ENCODE data around the gene PILRA.
"Not testable (repeated sequence)": the region's sequence is repeated elsewhere in the genome, so short reads cannot be mapped to it uniquely, and the experiment has no call there.

PILRA gene

DNA sequence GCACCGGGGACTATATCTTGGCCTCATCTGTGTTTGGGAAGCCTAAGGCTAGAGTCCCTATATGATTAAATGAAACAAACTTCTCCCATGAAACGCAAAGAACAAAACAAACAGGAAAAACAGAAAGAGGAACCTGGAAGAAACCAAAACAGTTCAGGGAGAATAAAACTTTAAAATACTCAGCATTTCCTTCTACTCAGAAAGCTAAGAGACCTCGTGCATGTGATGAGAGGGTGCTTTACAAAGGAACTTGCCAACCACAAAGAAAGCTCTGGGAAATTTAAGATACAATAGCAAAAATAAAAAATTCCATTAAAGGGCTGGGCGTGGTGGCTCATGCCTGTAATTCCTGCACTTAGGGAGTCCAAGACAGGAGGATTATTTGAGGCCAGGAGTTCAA, 6.9 kb downstream of the PILRA start:
- DNase-seq (ENCODE audit: low spot score), result no peak

DNA sequence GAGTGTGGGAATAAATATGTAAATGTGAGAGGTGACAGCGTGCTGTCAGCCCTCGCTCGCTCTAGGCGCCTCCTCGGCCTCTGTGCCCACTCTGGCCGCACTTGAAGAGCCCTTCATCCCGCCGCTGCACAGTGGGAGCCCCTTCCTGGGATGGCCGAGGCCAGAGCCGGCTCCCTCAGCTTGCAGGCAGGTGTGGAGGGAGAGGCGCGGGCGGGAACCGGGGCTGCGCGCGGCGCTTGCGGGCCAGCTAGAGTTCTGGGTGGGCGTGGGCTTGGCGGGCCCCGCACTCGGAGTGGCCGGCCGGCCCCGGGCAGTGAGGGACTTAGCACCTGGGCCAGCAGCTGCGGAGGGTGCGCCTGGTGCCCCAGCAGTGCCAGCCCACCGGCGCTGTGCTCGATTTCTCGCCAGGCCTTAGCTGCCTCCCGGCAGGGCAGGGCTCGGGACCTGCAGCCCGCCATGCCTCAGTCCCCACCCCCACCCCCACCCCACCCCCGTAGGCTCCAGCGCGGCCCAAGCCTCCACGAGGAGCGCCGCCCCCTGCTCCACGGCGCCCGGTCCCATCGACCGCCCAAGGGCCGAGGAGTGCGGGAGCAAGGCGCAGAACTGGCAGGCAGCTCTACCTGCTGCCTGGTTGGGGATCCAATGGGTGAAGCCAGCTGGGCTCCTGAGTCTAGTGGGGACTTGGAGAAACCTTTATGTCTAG, 8.4 kb downstream of the PILRA start:
- DNase-seq (ENCODE audit: low spot score), result not testable (repeated sequence)

DNA sequence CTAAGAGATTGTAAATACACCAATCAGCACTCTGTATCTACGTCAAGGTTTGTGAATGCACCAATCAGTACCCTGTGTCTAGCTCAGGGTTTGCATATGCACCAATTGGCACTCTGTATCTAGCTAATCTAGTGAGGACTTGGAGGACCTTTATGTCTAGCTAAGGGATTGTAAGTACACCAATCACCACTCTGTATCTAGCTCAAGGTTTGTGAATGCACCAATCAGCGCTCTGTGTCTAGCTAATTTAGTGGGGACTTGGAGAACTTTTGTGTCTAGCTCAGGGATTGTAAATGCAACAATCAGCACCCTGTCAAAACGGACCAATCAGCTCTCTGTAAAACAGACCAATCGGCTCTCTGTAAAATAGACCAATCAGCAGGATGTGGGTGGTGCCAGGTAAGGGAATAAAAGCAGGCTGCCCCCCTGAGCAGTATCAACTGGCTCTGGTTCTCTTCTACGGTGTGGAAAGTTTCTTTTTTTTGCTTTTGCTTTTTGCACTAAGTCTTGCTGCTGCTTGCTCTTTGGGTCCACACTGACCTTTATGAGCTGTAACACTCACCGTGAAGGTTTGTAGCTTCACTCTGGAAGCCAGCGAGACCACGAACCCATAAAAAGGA, 9.1 kb downstream of the PILRA start:
- DNase-seq (ENCODE audit: low spot score), result not testable (repeated sequence)

DNA sequence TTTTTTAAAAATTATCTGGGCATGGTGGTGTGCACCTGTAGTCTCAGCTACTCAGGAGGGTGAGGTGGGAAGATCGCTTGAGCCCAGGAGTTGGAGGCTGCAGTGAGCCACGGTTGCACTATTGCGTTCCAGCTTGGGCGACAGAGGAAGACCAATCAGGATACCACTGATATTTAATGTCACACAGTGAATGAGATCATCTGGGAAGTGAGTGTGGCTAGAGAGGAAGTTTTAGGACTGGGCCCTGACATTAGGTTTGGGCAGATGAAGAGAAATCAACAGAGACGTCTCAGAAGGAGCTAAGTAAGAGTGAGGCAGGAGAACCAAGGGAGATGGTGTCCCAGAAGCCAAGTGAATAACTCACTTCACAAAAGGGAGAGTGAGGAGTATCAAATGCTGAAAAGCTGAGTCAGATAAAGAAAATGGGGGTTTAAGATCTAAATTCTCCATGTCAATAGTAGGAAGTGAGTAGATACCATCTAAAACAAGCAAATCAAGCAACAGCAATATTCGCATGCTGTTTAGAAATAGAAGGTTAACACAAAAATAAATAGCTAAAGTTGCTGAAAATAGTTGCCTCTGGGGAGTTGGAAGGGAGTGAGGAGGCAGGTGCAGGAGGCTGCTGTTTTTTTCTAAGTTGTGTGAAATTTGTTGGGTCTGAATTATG, 11.5 kb downstream of the PILRA start:
- DNase-seq (ENCODE audit: low spot score), result no peak

DNA sequence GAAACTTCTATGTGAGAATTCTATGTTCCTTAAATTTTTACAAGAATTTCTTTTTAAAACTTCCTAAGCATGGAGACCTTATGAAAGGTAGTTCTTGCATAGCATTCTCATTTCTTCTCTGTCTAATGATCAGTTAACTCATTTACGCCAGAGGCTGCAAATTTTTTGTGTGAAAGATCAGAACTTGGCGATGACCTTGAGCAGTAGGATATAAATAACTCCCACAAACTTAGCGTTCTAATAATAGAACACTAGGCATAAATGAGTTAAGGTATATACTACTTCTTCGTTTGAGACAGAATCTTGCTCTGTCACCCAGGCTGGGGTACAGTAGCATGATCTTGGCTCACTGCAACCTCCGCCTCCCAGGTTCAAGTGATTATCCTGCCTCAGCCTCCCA, 13.7 kb downstream of the PILRA start:
- DNase-seq (ENCODE audit: low spot score), result no peak

DNA sequence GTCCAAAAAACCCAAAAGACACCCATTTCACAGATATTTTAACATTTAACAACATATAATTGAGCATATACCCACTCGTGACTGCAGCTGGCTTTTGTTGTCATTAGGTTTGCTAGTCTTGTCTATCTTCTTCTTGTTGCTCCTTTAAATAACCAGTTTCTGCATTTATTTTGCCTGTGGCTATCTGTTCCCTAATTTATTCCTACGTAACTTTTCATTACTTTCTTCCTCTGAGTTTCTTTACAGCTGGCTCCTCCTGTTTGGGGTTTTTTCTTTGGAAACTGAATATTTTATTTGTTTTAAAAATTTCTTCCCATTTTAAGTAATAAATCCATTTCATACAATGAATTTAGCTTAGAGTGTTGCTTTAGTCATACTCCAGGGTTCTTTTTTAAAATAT, 14.4 kb downstream of the PILRA start:
- DNase-seq (ENCODE audit: low spot score), result no peak

DNA sequence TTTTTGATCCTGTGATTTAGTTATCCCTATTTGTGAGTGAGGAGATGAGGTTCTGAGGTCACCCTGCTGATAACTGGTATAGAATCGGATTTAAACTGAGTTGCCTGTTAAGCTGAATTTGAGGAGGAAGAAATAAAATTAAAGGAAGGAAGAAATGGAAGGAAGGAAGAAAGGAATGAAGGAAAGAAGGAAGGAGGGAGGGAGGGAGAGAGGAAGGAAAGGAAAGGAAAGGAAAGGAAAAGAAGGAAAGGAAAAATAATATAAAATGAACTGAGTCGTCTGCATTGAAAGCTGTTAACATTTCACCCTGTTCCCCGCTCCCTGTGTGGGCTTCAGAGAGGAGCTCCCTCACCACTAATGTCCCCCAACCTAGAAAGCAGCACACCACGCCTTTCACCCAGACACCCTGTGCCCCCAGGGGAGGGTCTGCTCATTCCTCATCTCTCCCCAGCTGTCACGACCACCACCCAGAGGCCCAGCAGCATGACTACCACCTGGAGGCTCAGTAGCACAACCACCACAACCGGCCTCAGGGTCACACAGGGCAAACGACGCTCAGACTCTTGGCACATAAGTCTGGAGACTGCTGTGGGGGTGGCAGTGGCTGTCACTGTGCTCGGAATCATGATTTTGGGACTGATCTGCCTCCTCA, 16.3 kb downstream of the PILRA start:
- no peak for DNase-seq (ENCODE audit: low spot score)

DNA sequence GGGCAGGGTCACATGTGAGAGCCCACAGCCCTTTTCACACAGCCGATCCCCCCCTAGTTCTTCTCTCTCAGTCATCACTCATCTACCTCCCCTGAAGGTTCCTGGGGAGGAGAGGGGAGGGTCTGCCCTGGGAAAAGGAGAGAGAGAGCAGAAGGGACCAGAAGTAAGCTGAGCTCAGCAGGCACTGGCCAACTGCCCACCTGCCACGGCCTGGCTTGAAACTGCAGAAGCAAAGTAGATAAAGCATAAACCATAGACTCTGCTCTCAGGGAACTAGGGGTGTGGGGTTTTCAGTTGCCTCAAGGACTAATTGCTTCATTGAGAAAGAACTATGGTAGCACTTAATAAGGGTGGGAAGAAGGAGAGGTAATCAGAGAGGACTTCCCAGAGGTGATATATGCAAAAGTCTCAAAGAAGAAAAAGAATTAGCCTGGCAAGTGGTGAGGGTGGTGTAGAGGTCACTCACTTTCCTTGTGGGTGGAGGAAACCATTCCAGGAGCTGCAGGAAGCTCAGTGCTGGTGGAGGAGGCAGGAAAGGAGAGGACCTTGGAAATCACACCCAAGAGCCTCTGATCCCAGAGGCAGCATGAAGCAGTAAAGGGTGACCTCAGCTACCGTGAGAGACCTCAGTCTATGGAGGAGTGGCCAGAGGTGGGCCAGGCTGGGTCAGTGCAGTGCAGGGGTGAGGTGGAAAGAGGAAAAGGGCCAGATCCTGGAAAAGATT, 17.2 kb downstream of the PILRA start:
- no peak for DNase-seq (ENCODE audit: low spot score)

DNA sequence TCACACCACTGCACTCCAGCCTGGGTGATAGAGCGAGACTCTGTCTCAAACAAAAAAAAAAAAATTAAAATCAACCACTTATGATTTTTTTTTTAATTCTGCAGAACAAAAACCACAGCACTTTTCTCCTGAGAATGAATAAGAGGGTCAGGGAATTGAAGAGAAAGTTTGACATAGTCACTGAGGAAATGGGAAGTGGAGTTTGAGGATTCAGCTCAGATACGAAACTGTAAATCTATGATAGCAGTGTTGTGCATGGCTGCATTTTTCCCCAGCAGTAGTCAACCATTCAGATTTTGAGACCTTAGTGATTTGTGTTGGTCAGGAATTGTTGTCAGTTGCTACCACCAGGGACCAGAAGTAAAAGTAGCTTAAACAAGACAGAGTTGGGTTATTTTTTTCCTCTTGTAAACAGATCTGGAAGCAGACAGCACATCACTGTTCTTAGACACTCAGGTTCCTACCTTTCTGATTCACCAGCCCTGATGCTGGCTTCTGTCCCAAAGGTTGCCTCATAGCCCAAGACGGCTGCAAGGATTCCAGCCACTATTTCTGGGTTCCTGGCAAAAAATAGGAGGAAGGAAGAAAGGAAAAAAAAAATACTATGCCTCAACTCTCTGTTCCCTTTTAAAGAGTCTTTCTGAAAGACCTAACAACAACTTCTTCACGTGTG, 20.1 kb downstream of the PILRA start:
- no peak for DNase-seq (ENCODE audit: low spot score)

DNA sequence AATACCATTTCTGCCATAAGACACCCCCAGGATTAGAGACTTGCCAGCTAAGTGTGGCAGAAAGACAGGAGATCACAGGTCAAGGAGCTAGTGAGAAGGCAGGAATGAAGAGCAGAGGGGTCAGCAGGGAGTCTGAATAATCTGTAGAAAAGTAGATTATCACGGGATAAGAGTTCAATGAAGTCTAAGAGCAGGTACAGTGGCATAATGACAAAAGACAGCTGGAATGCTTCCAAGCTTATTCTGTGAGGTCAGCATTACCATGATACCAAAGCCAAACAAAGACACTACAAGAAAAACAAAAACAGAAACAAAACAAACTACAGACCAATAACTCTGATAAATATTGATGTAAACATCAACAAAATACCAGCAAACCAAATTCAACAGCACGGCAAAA, 20.8 kb downstream of the PILRA start:
- DNase-seq (ENCODE audit: low spot score), result no peak

DNA sequence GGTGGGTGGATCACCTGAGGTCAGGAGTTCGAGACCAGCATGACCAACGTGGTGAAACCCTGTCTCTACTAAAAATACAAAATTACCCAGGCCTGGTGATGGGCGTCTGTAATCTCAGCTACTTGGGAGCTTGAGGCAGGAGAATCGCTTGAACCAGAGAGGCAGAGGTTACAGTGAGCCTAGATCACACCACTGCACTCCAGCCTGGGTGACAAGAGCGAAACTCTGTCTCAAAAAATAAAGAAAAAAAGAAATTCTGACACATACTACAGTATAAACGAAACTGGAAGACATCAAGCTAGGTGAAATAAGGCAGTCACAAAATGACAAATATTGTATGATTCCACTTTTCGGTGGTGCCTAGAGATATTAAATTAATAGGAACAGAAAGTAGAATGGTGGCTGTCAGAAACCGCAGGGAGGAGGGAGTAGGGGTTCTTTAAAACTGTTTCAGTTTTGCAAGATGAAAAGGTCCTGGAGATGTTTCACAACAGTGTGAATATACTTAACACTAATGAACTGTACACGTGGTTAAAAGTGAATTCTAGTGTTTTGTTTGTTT, 23.2 kb downstream of the PILRA start:
- DNase-seq (ENCODE audit: low spot score), result no peak

DNA sequence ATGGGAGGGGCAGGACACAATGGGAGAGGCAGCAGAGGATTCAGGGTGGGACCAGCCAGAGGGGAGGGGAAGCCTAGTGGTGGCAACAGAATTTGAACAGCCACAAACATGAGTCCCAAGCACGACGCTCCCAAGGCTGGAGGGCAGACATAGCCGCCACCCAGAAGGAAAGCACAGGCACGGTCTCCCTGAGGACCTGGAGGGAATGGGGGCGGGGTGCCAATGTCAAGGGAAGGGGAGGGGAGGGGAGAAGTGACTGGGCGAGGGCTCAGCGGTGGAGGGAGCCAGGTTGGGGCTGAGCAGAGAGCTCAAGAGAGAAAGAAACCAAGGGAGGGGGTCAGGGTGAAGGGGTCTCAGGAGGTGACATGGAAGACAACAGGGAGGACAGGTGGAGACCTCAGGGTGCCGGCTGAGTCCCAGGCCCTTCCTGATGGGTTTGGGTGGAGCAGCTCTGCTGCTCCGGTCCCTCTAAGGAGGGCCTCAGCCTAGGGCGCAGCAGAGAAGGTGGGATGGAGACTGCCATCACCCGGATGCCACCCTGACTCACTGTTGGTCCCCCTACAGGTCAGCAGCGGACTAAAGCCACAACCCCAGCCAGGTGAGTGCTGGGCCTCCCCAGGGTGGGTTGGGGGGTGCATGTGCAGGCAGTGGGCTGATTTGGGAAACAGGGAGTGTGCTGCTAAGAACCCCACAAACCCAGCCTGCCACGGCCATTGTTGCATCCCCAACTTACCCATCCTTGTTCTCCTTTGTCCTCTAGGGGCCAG, 24.2 kb downstream of the PILRA start:
- no peak for DNase-seq (ENCODE audit: low spot score)

DNA sequence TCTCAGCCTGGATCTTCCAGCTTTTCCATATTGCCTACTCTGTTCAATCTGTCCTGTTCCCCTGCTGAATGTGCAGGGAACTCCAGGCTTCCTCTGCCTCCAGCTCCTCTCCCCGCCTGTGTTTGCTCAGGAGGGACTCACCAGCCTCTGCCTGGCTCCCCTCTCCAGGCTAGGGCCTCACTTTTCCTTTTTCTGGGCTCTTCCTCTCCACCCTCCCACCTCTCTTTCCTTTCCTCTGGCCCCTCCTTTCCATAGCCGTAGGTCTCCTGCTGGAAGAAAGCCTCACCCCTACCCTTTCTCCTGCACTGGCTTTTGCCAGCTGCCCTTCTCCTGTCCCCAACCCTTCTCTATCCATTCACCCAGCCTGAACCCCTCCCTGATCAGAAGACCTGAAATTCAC, 25.0 kb downstream of the PILRA start:
- no peak for DNase-seq (ENCODE audit: low spot score)

DNA sequence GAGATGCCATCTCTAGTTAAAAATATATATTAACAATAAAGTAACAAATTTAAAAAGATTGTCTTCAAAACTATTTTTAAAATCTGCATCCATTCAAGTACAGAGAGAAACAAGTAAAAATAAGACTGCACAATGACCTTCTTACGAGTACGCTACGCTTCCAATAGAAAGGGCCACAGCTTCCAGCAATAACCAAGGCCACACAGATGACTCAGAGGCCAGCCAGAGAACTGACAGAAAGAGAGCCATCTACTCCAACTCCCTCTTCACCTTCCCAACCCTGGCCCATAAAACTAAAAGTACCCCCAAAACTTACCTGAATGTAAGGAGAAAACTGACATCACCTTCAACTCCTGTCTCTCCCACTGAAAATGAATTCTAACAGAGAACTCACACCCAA, 26.8 kb downstream of the PILRA start:
- no peak for DNase-seq (ENCODE audit: low spot score)

DNA sequence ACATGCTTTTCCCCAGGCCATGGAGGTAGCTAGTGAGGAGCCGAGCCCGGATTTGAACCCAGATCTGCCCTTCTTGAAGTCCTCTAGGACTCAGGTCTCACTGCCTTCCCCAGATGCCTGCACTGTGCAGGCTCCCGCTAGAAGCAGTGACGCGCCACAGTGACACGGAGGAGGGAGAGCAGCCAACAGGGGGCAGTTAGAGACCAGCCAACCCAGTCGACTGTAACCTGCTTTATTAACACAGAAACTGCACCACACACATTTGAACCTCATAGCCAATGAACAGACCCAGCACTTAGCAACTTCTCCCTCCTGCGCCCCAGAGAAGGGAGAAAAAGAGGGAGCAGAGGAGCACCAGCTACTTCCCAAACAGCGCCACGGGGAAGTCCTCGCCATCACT, 27.4 kb downstream of the PILRA start:
- DNase-seq (ENCODE audit: low spot score), result no peak

DNA sequence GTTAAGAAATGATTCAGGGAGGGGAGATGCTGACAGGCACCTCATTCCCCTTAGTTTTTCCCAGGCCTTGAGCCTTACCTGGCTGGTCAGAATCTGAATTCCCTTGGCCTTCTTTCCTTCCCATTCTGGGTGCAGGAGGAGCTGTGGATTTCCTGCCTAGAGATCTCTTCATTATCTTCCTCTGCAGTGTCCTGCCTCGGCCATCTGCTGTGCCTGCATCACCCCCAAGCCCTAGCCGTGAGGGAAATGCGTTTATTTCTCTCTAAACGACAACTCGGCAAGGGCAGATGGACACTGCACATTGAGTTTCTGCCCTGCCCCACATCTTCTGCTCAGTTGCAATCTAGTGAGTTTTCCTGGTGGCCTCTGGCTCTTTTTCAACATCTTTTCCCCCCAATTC, 28.5 kb downstream of the PILRA start:
- DNase-seq (ENCODE audit: low spot score), result no peak

DNA sequence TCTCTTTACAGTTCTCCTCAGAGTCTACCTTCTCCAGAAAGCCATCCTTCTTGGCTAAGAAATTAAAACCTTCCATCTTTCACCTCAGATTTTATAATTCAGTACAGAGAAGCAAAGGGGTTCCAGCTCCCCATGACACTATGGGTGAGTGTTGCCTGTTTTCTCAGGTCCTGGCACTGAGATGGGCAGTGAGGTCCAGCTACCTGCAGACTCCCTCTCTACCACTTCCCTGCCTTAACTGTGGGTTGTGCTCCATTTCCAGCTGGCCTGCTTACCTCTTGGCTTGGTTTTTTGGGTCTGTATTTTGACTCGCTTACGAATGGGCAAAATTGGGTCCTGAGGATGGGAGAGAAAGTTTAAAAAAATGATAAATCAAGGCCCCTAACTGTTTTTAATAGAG, 29.0 kb downstream of the PILRA start:
- no peak for DNase-seq (ENCODE audit: low spot score)

DNA sequence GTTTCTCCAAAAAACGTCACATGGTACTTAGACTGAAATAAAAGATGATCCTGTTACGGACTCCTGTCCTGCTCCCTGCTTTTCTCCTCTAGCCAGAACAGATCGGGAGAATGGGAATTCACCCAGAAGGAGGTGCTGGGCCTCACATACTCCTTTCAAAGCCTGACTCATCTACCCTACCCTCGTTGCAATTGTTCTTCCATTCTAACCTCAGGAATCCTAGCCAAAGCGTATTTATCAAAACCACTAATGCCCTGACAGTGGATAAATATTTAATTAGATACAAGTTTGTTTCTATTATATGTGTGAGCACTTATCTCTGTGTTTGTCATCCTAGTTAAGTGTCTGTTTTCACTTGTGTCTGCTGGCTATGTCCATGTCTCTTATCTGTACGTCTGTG, 33.5 kb downstream of the PILRA start:
- DNase-seq (ENCODE audit: low spot score), result no peak

DNA sequence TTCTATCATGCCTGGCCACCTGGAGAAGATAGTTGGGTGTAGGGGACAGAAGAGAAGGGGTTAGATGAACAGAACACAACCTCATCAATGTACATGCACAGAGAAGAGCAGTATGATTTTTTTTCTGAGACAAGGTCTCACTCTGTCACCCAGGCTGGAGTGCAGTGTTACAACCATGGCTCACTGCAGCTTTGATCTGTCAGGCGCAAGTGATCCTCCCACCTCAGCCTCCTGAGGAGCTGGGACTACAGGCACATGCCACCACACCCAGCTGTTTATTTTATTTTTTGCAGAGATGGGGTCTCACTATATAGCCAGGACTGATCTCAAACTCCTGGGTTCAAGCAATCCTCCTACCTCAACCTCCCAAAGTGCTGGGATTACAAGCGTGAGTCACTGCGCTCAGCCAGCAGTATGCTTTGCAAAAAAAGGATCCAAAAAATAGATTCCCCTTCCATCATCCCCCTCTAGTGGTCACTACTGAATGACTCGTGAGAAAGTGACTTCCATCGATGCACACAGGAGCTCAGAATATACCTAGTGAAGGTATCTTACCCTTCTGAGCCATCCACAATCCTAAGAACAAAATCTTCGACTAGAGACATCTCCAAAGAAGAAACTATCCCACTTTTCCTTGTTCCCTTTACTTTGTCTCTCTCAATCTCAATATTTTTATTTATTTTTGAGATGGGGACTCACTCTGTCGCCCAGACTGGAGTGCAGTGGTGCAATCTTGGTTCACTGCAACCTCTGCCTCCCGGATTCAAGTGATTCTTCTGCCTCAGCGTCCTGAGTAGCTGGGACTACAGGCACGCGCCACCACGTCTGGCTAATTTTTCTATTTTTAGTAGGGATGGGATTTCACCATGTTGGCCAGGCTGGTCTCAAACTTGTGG, 34.2 kb downstream of the PILRA start:
- DNase-seq (ENCODE audit: low spot score), result peak; percentile 88

DNA sequence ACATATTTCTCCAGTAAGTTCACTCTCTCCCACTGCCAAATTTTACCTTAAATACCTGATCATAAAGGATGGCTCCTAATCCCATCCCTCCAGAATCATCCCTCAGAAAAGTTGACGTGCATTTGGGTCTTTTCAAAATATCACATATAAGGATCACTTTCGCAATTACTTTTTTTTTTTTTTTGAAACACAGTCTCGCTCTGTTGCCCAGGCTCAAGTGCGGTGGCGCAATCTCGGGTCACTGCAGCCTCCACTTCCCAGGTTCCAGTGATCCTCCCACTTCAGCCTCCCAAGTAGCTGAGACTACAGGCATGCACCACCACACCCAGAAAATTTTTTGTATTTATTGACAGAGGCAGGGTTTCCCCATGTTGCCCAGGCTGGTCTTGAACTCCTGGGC, 37.8 kb downstream of the PILRA start:
- no peak for DNase-seq (ENCODE audit: low spot score)
